NCI-H1436 (cell line): ENCODE results near the gene PLEKHA7.
A peak's percentile ranks its signal among the peaks of the same experiment; 100 is the strongest.
"Not testable (repeated sequence)": the region's sequence is repeated elsewhere in the genome, so short reads cannot be mapped to it uniquely, and the experiment has no call there.

Experiments used
- DNase-seq: peaks from one replicate; lab custom pipeline; 2025; lab: John Stamatoyannopoulos, UW

PLEKHA7 gene

GRCh38 chr11:16905375-16905774 lies 108.8 kb downstream of the PLEKHA7 start:
- no peak for DNase-seq

- not testable (repeated sequence) for DNase-seq
Measured at GRCh38 chr11:16904761-16905160, 109.5 kb downstream of the PLEKHA7 start.

GRCh38 chr11:16902781-16903378 lies 111.3 kb downstream of the PLEKHA7 start:
- DNase-seq, result no peak

GRCh38 chr11:16902182-16902581 lies 112.0 kb downstream of the PLEKHA7 start:
- DNase-seq, result no peak

- no peak for DNase-seq
Measured at GRCh38 chr11:16900491-16900890, 113.7 kb downstream of the PLEKHA7 start.

GRCh38 chr11:16899708-16900303 lies 114.4 kb downstream of the PLEKHA7 start:
- DNase-seq, result no peak

GRCh38 chr11:16898274-16898985 lies 115.8 kb downstream of the PLEKHA7 start:
- no peak for DNase-seq

- DNase-seq, result peak; percentile 64
Measured at GRCh38 chr11:16897470-16898061, 116.6 kb downstream of the PLEKHA7 start.

GRCh38 chr11:16896729-16897469 lies 117.3 kb downstream of the PLEKHA7 start:
- no peak for DNase-seq

- DNase-seq, result no peak
Measured at GRCh38 chr11:16895306-16895705, 118.9 kb downstream of the PLEKHA7 start.

GRCh38 chr11:16893456-16894066 lies 120.7 kb downstream of the PLEKHA7 start:
- DNase-seq, result no peak

- no peak for DNase-seq
Measured at GRCh38 chr11:16891964-16892363, 122.2 kb downstream of the PLEKHA7 start.

- no peak for DNase-seq
Measured at GRCh38 chr11:16891165-16891564, 123.0 kb downstream of the PLEKHA7 start.

- DNase-seq, result no peak
Measured at GRCh38 chr11:16890442-16890841, 123.8 kb downstream of the PLEKHA7 start.

GRCh38 chr11:16889905-16890304 lies 124.3 kb downstream of the PLEKHA7 start:
- no peak for DNase-seq

GRCh38 chr11:16889010-16889409 lies 125.2 kb downstream of the PLEKHA7 start:
- DNase-seq, result not testable (repeated sequence)

GRCh38 chr11:16887887-16888286 lies 126.3 kb downstream of the PLEKHA7 start:
- DNase-seq, result not testable (repeated sequence)

GRCh38 chr11:16883174-16883573 lies 131.0 kb downstream of the PLEKHA7 start:
- DNase-seq, result no peak

- DNase-seq, result no peak
Measured at GRCh38 chr11:16881766-16882165, 132.4 kb downstream of the PLEKHA7 start.

GRCh38 chr11:16881074-16881709 lies 133.0 kb downstream of the PLEKHA7 start:
- DNase-seq, result no peak

GRCh38 chr11:16880184-16880801 lies 133.9 kb downstream of the PLEKHA7 start:
- no peak for DNase-seq
